Stimulated activated effector memory CD8-positive, alpha-beta T cell treated with anti-CD3 and anti-CD28 coated beads, Interleukin-12 subunit alpha, Interleukin-12 subunit beta, amount 100 ng/mL, for 72 hours (primary cell): Measurements from ENCODE around the gene EPN1.
"Not testable (repeated sequence)": the region's sequence is repeated elsewhere in the genome, so short reads cannot be mapped to it uniquely, and the experiment has no call there.

Experiments
- ATAC-seq: fragments of 150-1000 bp; cut with Tn5 transposase; 2 replicates; pipeline ENCODE4 v1.10.0; 2021
- DNase-seq, 2 donors: peaks; one replicate each; pipeline ENCODE4 v3.0.0; 2021 to 2022; ENCODE audit warnings: low spot score in 2 of 2
- H3K27ac Mint-ChIP-seq: one replicate; pipeline ENCODE4 v1.8.0; 2022; ENCODE audit warnings: mild to moderate bottlenecking, mixed read lengths
- H3K36me3 Mint-ChIP-seq: one replicate; pipeline ENCODE4 v1.8.0; 2022; ENCODE audit warnings: mild to moderate bottlenecking, mixed read lengths
- H3K4me1 Mint-ChIP-seq: one replicate; pipeline ENCODE4 v1.8.0; 2022; ENCODE audit warnings: mixed read lengths
- H3K4me3 Mint-ChIP-seq: one replicate; pipeline ENCODE4 v1.8.0; 2022; ENCODE audit warnings: mild to moderate bottlenecking, mixed read lengths
- H3K9me3 Mint-ChIP-seq: one replicate; pipeline ENCODE4 v1.8.0; 2022; ENCODE audit warnings: mixed read lengths

Gene EPN1

GRCh38 chr19:55697698-55698097, 22.7 kb downstream of the EPN1 start:
- ATAC-seq: no peak
- H3K27ac Mint-ChIP-seq: peak overlapping the region; percentile 46

GRCh38 chr19:55698256-55698655, 23.2 kb downstream of the EPN1 start:
- no peaks in the 10 kb centered on the region for H3K4me1 Mint-ChIP-seq
- H3K27ac Mint-ChIP-seq: peak overlapping the region; percentile 65
- no peak overlapping the region for H3K4me3 Mint-ChIP-seq
- H3K9me3 Mint-ChIP-seq: no peaks in the 10 kb centered on the region
- H3K36me3 Mint-ChIP-seq: peaks cover 62% of the 10 kb centered on the region
- DNase-seq: no peak
- no peak for ATAC-seq

More at GRCh38 chr19:55697698-55698097, 22.7 kb downstream of the EPN1 start:
- no peak for DNase-seq
- no peaks in the 10 kb centered on the region for H3K4me1 Mint-ChIP-seq
- H3K36me3 Mint-ChIP-seq: peaks cover 67% of the 10 kb centered on the region
- no peak overlapping the region for H3K4me3 Mint-ChIP-seq
- no peaks in the 10 kb centered on the region for H3K9me3 Mint-ChIP-seq

- DNase-seq: no peak
- H3K27ac Mint-ChIP-seq: no peak overlapping the region
- peaks cover 5% of the 10 kb centered on the region for H3K4me1 Mint-ChIP-seq
- ATAC-seq: no peak
- no peaks in the 10 kb centered on the region for H3K9me3 Mint-ChIP-seq
- H3K4me3 Mint-ChIP-seq: no peak overlapping the region
- peaks cover 52% of the 10 kb centered on the region for H3K36me3 Mint-ChIP-seq
Observed at GRCh38 chr19:55699221-55699620, 24.2 kb downstream of the EPN1 start.

- DNase-seq (no peak), ATAC-seq (no peak)
- Mint-ChIP-seq H3K4me1 (peaks cover 6% of the 10 kb centered on the region), H3K27ac (no peak overlapping the region), H3K9me3 (no peaks in the 10 kb centered on the region), H3K36me3 (peaks cover 36% of the 10 kb centered on the region), H3K4me3 (no peak overlapping the region)
Observed at GRCh38 chr19:55700813-55701212, 25.8 kb downstream of the EPN1 start.

GRCh38 chr19:55702131-55702627, 27.2 kb downstream of the EPN1 start:
- DNase-seq (no peak), ATAC-seq (no peak)
- Mint-ChIP-seq H3K4me1 (peaks cover 6% of the 10 kb centered on the region), H3K4me3 (no peak overlapping the region), H3K36me3 (peaks cover 26% of the 10 kb centered on the region), H3K27ac (peak overlapping the region; percentile 29), H3K9me3 (no peaks in the 10 kb centered on the region)

- Mint-ChIP-seq H3K4me1 (peaks cover 6% of the 10 kb centered on the region), H3K4me3 (no peak overlapping the region), H3K27ac (no peak overlapping the region), H3K9me3 (no peaks in the 10 kb centered on the region), H3K36me3 (peaks cover 18% of the 10 kb centered on the region)
- peak; percentile 46 for ATAC-seq
- peak; percentile 29 to 67 for DNase-seq
Observed at GRCh38 chr19:55703790-55704215, 28.8 kb downstream of the EPN1 start.

- ATAC-seq (no peak), DNase-seq (no peak)
- Mint-ChIP-seq H3K4me1 (peaks cover 6% of the 10 kb centered on the region), H3K36me3 (peaks cover 10% of the 10 kb centered on the region), H3K27ac (no peak overlapping the region), H3K9me3 (no peaks in the 10 kb centered on the region), H3K4me3 (no peak overlapping the region)
Observed at GRCh38 chr19:55704494-55705245, 29.6 kb downstream of the EPN1 start.

- ATAC-seq (no peak), DNase-seq (no peak)
- no peaks in the 10 kb centered on the region for H3K36me3 Mint-ChIP-seq
- H3K4me3 Mint-ChIP-seq: no peak overlapping the region
- no peaks in the 10 kb centered on the region for H3K9me3 Mint-ChIP-seq
- peaks cover 6% of the 10 kb centered on the region for H3K4me1 Mint-ChIP-seq
- no peak overlapping the region for H3K27ac Mint-ChIP-seq
Observed at GRCh38 chr19:55705972-55706371, 30.9 kb downstream of the EPN1 start.

- Mint-ChIP-seq H3K4me3 (no peak overlapping the region), H3K27ac (no peak overlapping the region), H3K36me3 (no peaks in the 10 kb centered on the region), H3K9me3 (no peaks in the 10 kb centered on the region), H3K4me1 (no peaks in the 10 kb centered on the region)
- DNase-seq: no peak
- ATAC-seq: no peak
Observed at GRCh38 chr19:55711719-55712118, 36.7 kb downstream of the EPN1 start.

GRCh38 chr19:55712804-55713631, 38.0 kb downstream of the EPN1 start:
- ATAC-seq (peak; percentile 74), DNase-seq (no peak)
- no peaks in the 10 kb centered on the region for H3K36me3 Mint-ChIP-seq
- H3K4me1 Mint-ChIP-seq: no peaks in the 10 kb centered on the region
- no peaks in the 10 kb centered on the region for H3K9me3 Mint-ChIP-seq
- peak overlapping the region; percentile 3 for H3K27ac Mint-ChIP-seq
- no peak overlapping the region for H3K4me3 Mint-ChIP-seq

- ATAC-seq (no peak), DNase-seq (no peak)
- no peak overlapping the region for H3K4me3 Mint-ChIP-seq
- H3K36me3 Mint-ChIP-seq: no peaks in the 10 kb centered on the region
- H3K9me3 Mint-ChIP-seq: peaks cover 4% of the 10 kb centered on the region
- H3K4me1 Mint-ChIP-seq: no peaks in the 10 kb centered on the region
- H3K27ac Mint-ChIP-seq: no peak overlapping the region
Observed at GRCh38 chr19:55716531-55716930, 41.5 kb downstream of the EPN1 start.

GRCh38 chr19:55717251-55717650, 42.2 kb downstream of the EPN1 start:
- no peak overlapping the region for H3K4me3 Mint-ChIP-seq
- no peaks in the 10 kb centered on the region for H3K36me3 Mint-ChIP-seq
- ATAC-seq (no peak), DNase-seq (no peak)
- peaks cover 11% of the 10 kb centered on the region for H3K9me3 Mint-ChIP-seq
- H3K4me1 Mint-ChIP-seq: no peaks in the 10 kb centered on the region
- H3K27ac Mint-ChIP-seq: no peak overlapping the region

- not testable (repeated sequence) for DNase-seq, H3K27ac Mint-ChIP-seq, ATAC-seq, H3K36me3 Mint-ChIP-seq, H3K4me1 Mint-ChIP-seq, H3K4me3 Mint-ChIP-seq
- H3K9me3 Mint-ChIP-seq: peaks cover 16% of the 10 kb centered on the region
Observed at GRCh38 chr19:55717879-55718711, 43.1 kb downstream of the EPN1 start.

- ATAC-seq (no peak), DNase-seq (no peak)
- H3K9me3 Mint-ChIP-seq: peaks cover 16% of the 10 kb centered on the region
- H3K36me3 Mint-ChIP-seq: no peaks in the 10 kb centered on the region
- no peak overlapping the region for H3K4me3 Mint-ChIP-seq
- no peaks in the 10 kb centered on the region for H3K4me1 Mint-ChIP-seq
- H3K27ac Mint-ChIP-seq: no peak overlapping the region
Observed at GRCh38 chr19:55720214-55720746, 45.3 kb downstream of the EPN1 start.

- DNase-seq (no peak), ATAC-seq (no peak)
- no peaks in the 10 kb centered on the region for H3K36me3 Mint-ChIP-seq
- H3K9me3 Mint-ChIP-seq: peaks cover 16% of the 10 kb centered on the region
- H3K4me1 Mint-ChIP-seq: no peaks in the 10 kb centered on the region
- no peak overlapping the region for H3K4me3 Mint-ChIP-seq
- H3K27ac Mint-ChIP-seq: no peak overlapping the region
Observed at GRCh38 chr19:55720801-55721200, 45.8 kb downstream of the EPN1 start.
